IMR-90 (cell line): Measurements from ENCODE around the gene FOXK1. TPM values are rescaled to one million over a fixed set of nuclear protein-coding genes. Genes with fewer than 3 reads are reported as not detected.

ENCODE experiments used
- ATAC-seq: fragments of 200-7000 bp; cut with Tn5 transposase; 2 replicates; pipeline ENCODE4 v1.9.1; 2020; ENCODE audit warnings: low read depth, mild to moderate bottlenecking, moderate library complexity
- BruUV-seq: library from RNA; stranded (reverse); fragments of 400-500 nt; replicated peaks from 2 replicates; lab custom pipeline; 2021; lab: Mats Ljungman, UMichigan
- CTCF ChIA-PET: fragments of 300-600 bp; formaldehyde crosslinking; extraction: SDS; loops from one replicate; lab custom pipeline; 2021; ENCODE audit warnings: antibody characterized with exemption; lab: Yijun Ruan, JAX
- POLR2A ChIA-PET: fragments of 300-600 bp; sonication (Branson Sonifier 250); formaldehyde crosslinking; loops from one replicate; lab custom pipeline; 2022; ENCODE audit warnings: antibody characterized with exemption; ENCODE audit not compliant: unreplicated experiment; lab: Charles Lee
- DNase-seq: peaks from one replicate; pipeline ENCODE4 v3.0.0; 2013
- H2AFZ ChIP-seq: replicated peaks from 2 replicates; pipeline ENCODE3; 2013; ENCODE audit warnings: low read length, mild to moderate bottlenecking; ENCODE audit not compliant: poor library complexity
- H2AK5ac ChIP-seq: 2 replicates; pipeline ENCODE4 v1.6.1; 2013; ENCODE audit warnings: low read depth, low read length, inconsistent platforms
- H2AK9ac ChIP-seq: replicated peaks from 2 replicates; pipeline ENCODE3; 2013; ENCODE audit warnings: mild to moderate bottlenecking, low read depth, low read length, moderate library complexity; ENCODE audit not compliant: poor library complexity
- H2BK120ac ChIP-seq: 2 replicates; pipeline ENCODE4 v1.6.1; 2013; ENCODE audit warnings: low read depth, low read length, inconsistent platforms
- H2BK15ac ChIP-seq: 3 replicates; pipeline ENCODE4 v1.6.1; 2013; ENCODE audit warnings: low read depth, low read length, inconsistent platforms
- H2BK20ac ChIP-seq: 2 replicates; pipeline ENCODE4 v1.6.1; 2013; ENCODE audit warnings: low read depth, mild to moderate bottlenecking, inconsistent platforms, low read length, moderate library complexity
- H2BK5ac ChIP-seq: 2 replicates; pipeline ENCODE4 v1.6.1; 2013; ENCODE audit warnings: mild to moderate bottlenecking, low read depth, low read length, inconsistent platforms; ENCODE audit not compliant: poor library complexity, severe bottlenecking
- H3K14ac ChIP-seq: replicated peaks from 2 replicates; pipeline ENCODE4 v1.6.1; 2013; ENCODE audit warnings: low read depth, low read length, inconsistent platforms
- H3K18ac ChIP-seq: 2 replicates; pipeline ENCODE4 v1.6.1; 2013; ENCODE audit warnings: low read depth, low read length, control low read depth
- H3K23ac ChIP-seq: 2 replicates; pipeline ENCODE4 v1.6.1; 2013; ENCODE audit warnings: low read depth, low read length, inconsistent platforms
- H3K27ac ChIP-seq: 2 replicates; pipeline ENCODE4 v1.5.1; 2013; ENCODE audit warnings: mild to moderate bottlenecking, control low read depth, low read length; ENCODE audit not compliant: insufficient read depth
- H3K27me3 ChIP-seq: 2 replicates; pipeline ENCODE4 v1.6.1; 2013; ENCODE audit warnings: low read length; ENCODE audit not compliant: control insufficient read depth, insufficient read depth
- H3K36me3 ChIP-seq: 2 replicates; pipeline ENCODE4 v1.6.1; 2013; ENCODE audit warnings: low read length, mixed read lengths; ENCODE audit not compliant: control insufficient read depth, insufficient read depth
- H3K4ac ChIP-seq: 2 replicates; pipeline ENCODE4 v1.6.1; 2013; ENCODE audit warnings: low read depth, low read length, inconsistent platforms
- H3K4me1 ChIP-seq: 2 replicates; pipeline ENCODE4 v1.6.1; 2013; ENCODE audit warnings: low read length, mixed read lengths; ENCODE audit not compliant: control insufficient read depth, insufficient read depth
- H3K4me2 ChIP-seq: 2 replicates; pipeline ENCODE4 v1.6.1; 2013; ENCODE audit warnings: low read depth, mild to moderate bottlenecking, control low read depth, low read length, moderate library complexity
- H3K4me3 ChIP-seq: 2 replicates; pipeline ENCODE4 v1.5.1; 2013; ENCODE audit warnings: low read depth, mild to moderate bottlenecking, control low read depth, low read length, moderate library complexity; ENCODE audit not compliant: insufficient read depth
- H3K56ac ChIP-seq: 2 replicates; pipeline ENCODE4 v1.6.1; 2013; ENCODE audit warnings: low read length, inconsistent platforms; ENCODE audit not compliant: insufficient read depth; ENCODE audit errors: extremely low read depth
- H3K79me1 ChIP-seq, 2 experiments: 2 replicates each; pipeline ENCODE4 v1.6.1; 2013; ENCODE audit warnings: low read length in 2 of 2, inconsistent platforms in 1 of 2, low read depth in 1 of 2
- H3K9ac ChIP-seq: 2 replicates; pipeline ENCODE4 v1.6.1; 2013; ENCODE audit warnings: low read depth, low read length, control low read depth
- H3K9me1 ChIP-seq: 2 replicates; pipeline ENCODE4 v1.6.1; 2013; ENCODE audit warnings: low read length, inconsistent platforms; ENCODE audit not compliant: insufficient read depth
- H3K9me3 ChIP-seq: 2 replicates; pipeline ENCODE4 v1.6.1; 2013; ENCODE audit warnings: low read length; ENCODE audit not compliant: control insufficient read depth, insufficient read depth
- H4K20me1 ChIP-seq: 2 replicates; pipeline ENCODE4 v1.6.1; 2013; ENCODE audit warnings: low read length, inconsistent platforms; ENCODE audit not compliant: insufficient read depth
- H4K5ac ChIP-seq: 2 replicates; pipeline ENCODE4 v1.6.1; 2013; ENCODE audit warnings: mild to moderate bottlenecking, low read depth, low read length, control low read depth
- H4K8ac ChIP-seq, 2 experiments: 2 replicates each; pipeline ENCODE4 v1.6.1; 2013; ENCODE audit warnings: low read depth in 2 of 2, low read length in 2 of 2, control low read depth in 1 of 2, inconsistent platforms in 1 of 2
- H4K91ac ChIP-seq: 2 replicates; pipeline ENCODE4 v1.6.1; 2013; ENCODE audit warnings: low read depth, low read length, inconsistent platforms; ENCODE audit not compliant: insufficient read depth
- MAFK ChIP-seq: IDR thresholded peaks from 2 replicates; pipeline ENCODE4 v1.6.1; 2012; ENCODE audit warnings: low read depth, low read length, improper control_type of control experiment
- USF2 ChIP-seq: fragments of 150-350 bp; IDR thresholded peaks from 2 replicates; pipeline ENCODE4 v1.6.1; 2017; ENCODE audit warnings: mild to moderate bottlenecking, antibody characterized with exemption, low read length, low read depth
- WGBS, 2 experiments: methylation state at CpG; one replicate each; pipeline versions ENCODE4 v1.1.5 to v1.1.7; 2013; ENCODE audit warnings: missing lambda C conversion rate in 2 of 2; ENCODE audit not compliant: insufficient read length in 1 of 2; ENCODE audit errors: extremely low coverage in 2 of 2; 5-methylcytosine and 5-hydroxymethylcytosine counted together
- dilution Hi-C: fragments of 300-500 bp; cut with HindIII; formaldehyde crosslinking; loops from one replicate; pipeline ENCODE4 v1.14.3; 2018; ENCODE audit warnings: low sequenced_read_pairs; ENCODE audit not compliant: unreplicated experiment
- in situ Hi-C: fragments of 300-500 bp; cut with MboI; formaldehyde crosslinking; loops from 3 replicates; pipeline ENCODE4 v1.14.3; 2019; ENCODE audit warnings: low sequenced_read_pairs, inconsistent platforms, mixed read lengths
- intact Hi-C: fragments of 100-400 bp; cut with micrococcal nuclease; formaldehyde crosslinking; loops from 2 replicates; pipeline ENCODE4 v1.10.0; 2022
- polyA plus RNA-seq, 3 experiments: library from polyadenylated mRNA; depleted of rRNA; stranded (reverse); fragments of >200 nt; gene quantifications; 2 replicates each; pipeline ENCODE4 v1.2.3, GENCODE V29; 2012; ENCODE audit warnings: low replicate concordance in 1 of 3
- total RNA-seq: library from RNA; depleted of rRNA; stranded (reverse); fragments of >200 nt; gene quantifications from 2 replicates; pipeline ENCODE4 v1.2.3, GENCODE V29; 2012

The FOXK1 gene
- total and polyA plus RNA-seq, 2 of the 4 experiments (the other 2 are of a cell fraction): 4.3 to 8.8 TPM

GRCh38 chr7:4712281-4713182 is 30.4 kb downstream of the FOXK1 start:
- peak overlapping the region; percentile 12 for H3K4me2 ChIP-seq
- H2AK5ac ChIP-seq: no peak overlapping the region
- no peak overlapping the region for H4K91ac ChIP-seq
- H3K79me1 ChIP-seq: peaks cover 41 to 97% of the 10 kb centered on the region in 2 experiments
- no peak overlapping the region for H2BK120ac ChIP-seq
- in situ Hi-C loops: no loop called here
- no peaks in the 10 kb centered on the region for H3K27me3 ChIP-seq
- ChIA-PET POLR2A (interaction anchor here (0.6 kb wide), 1 partner anchor 21 kb away, joined by 3 read pairs; no protein-coding TSS in a partner anchor), CTCF (interaction anchor here (0.6 to 1.0 kb wide), 3 partner anchors 9 to 34 kb away, joined by 3 to 4 read pairs (median 3); no protein-coding TSS in a partner anchor)
- H4K20me1 ChIP-seq: peaks cover 98% of the 10 kb centered on the region
- no peak overlapping the region for H2BK20ac ChIP-seq
- no peak overlapping the region for H3K4me3 ChIP-seq
- WGBS, 2 experiments: 73% methylated on average over 3 of the region's 24 CpGs; no CpG with 5 or more reads in 1 of the 2 experiments
- no peak overlapping the region for H3K56ac ChIP-seq
- peaks cover 20% of the 10 kb centered on the region for H3K4me1 ChIP-seq
- H3K23ac ChIP-seq: no peak overlapping the region
- H4K5ac ChIP-seq: no peak overlapping the region
- dilution Hi-C loops: no loop called here
- H3K9me3 ChIP-seq: no peaks in the 10 kb centered on the region
- H3K18ac ChIP-seq: no peak overlapping the region
- peaks cover 10% of the 10 kb centered on the region for H3K36me3 ChIP-seq
- H2BK5ac ChIP-seq: no peak overlapping the region
- H4K8ac ChIP-seq: no peak overlapping the region; a peak in 1 of 4 replicates
- TF ChIP-seq USF2: no peak
- TF ChIP-seq MAFK: peak; percentile 61
- no peak overlapping the region for H2BK15ac ChIP-seq
- intact Hi-C loops: no loop called here
- no TSS peak for BruUV-seq
- no peak overlapping the region for H3K9ac ChIP-seq
- peaks cover 50% of the 10 kb centered on the region for H3K9me1 ChIP-seq
- peak overlapping the region; percentile 62 for H3K14ac ChIP-seq
- no peak overlapping the region for H3K4ac ChIP-seq
- no peak overlapping the region for H2AK9ac ChIP-seq
- peak; percentile 36 for DNase-seq
- no peak overlapping the region for H2AFZ ChIP-seq
- ATAC-seq: no peak
- peak overlapping the region; percentile 3; the same call in 1 of the 2 replicates for H3K27ac ChIP-seq
